A549 (cell line): Measurements from ENCODE around the gene CAVIN1.

Source experiments
- CBX2 ChIP-seq: fragments of 200-600 bp; sonication (generic); IDR thresholded peaks from 2 replicates; pipeline ENCODE4 v1.6.1; 2016; ENCODE audit warnings: low read depth, mild to moderate bottlenecking, borderline replicate concordance
- CBX8 ChIP-seq: fragments of 200-600 bp; sonication (generic); IDR thresholded peaks from 2 replicates; pipeline ENCODE4 v1.6.1; 2016
- EHMT2 ChIP-seq: fragments of 200-600 bp; sonication (generic); IDR thresholded peaks from 2 replicates; pipeline ENCODE4 v1.6.1; 2016; ENCODE audit warnings: antibody characterized with exemption, low read depth, mild to moderate bottlenecking, moderate library complexity
- EP300 ChIP-seq, 2 experiments: fragments of >200 bp; sonication (Bioruptor Twin); formaldehyde crosslinking; IDR thresholded peaks; 2 replicates in 1 of 2; 3 replicates in 1 of 2; pipeline ENCODE4 v1.6.1; 2016 to 2017
- FOSB ChIP-seq: fragments of 250-450 bp; sonication (Bioruptor Pico); IDR thresholded peaks from 2 replicates; pipeline ENCODE4 v1.5.0; 2020; ENCODE audit warnings: mild to moderate bottlenecking, moderate library complexity
- FOSL2 ChIP-seq, 2 experiments: fragments of 450-650 bp in 1 of 2; fragments of >200 bp in 1 of 2; sonication (Bioruptor Twin) in 1 of 2; formaldehyde crosslinking; IDR thresholded peaks; 2 replicates each; pipeline versions ENCODE4 v1.5.0 to v1.6.1; 2016 to 2020; ENCODE audit warnings: mild to moderate bottlenecking in 1 of 2, moderate library complexity in 1 of 2
- HOXA7 ChIP-seq: fragments of 250-450 bp; sonication (Bioruptor Pico); IDR thresholded peaks from 2 replicates; pipeline ENCODE4 v1.5.0; 2020; ENCODE audit warnings: mild to moderate bottlenecking, moderate library complexity
- MAZ ChIP-seq: fragments of 150-350 bp; IDR thresholded peaks from 2 replicates; pipeline ENCODE4 v1.6.1; 2014; ENCODE audit warnings: antibody characterized with exemption, low read depth, low read length, borderline replicate concordance
- POLR2A ChIP-seq: IDR thresholded peaks from 2 replicates; pipeline ENCODE4 v1.6.1; 2012; ENCODE audit warnings: mild to moderate bottlenecking, low read length
- RFX5 ChIP-seq: fragments of 450-650 bp; IDR thresholded peaks from 2 replicates; pipeline ENCODE4 v1.7.1; 2014; ENCODE audit warnings: antibody characterized with exemption, mild to moderate bottlenecking, moderate library complexity
- ZSCAN20 ChIP-seq: fragments of 250-450 bp; sonication (Bioruptor Pico); IDR thresholded peaks from 2 replicates; pipeline ENCODE4 v1.8.0; 2022; ENCODE audit warnings: mild to moderate bottlenecking, moderate library complexity
- TF ChIP-seq, protein P1 (sequence below): fragments of >200 bp; sonication (Bioruptor Twin); formaldehyde crosslinking; IDR thresholded peaks from 3 replicates; pipeline ENCODE4 v1.5.1; 2016
- TF ChIP-seq, protein P2 (sequence below): fragments of 200-600 bp; sonication (generic); IDR thresholded peaks from 2 replicates; pipeline ENCODE4 v1.6.1; 2016; ENCODE audit warnings: antibody characterized with exemption, mild to moderate bottlenecking, moderate library complexity
- TF ChIP-seq, protein P3 (sequence below): fragments of 450-650 bp; IDR thresholded peaks from 2 replicates; pipeline ENCODE4 v1.6.1; 2014; ENCODE audit warnings: antibody characterized with exemption

DNA sequence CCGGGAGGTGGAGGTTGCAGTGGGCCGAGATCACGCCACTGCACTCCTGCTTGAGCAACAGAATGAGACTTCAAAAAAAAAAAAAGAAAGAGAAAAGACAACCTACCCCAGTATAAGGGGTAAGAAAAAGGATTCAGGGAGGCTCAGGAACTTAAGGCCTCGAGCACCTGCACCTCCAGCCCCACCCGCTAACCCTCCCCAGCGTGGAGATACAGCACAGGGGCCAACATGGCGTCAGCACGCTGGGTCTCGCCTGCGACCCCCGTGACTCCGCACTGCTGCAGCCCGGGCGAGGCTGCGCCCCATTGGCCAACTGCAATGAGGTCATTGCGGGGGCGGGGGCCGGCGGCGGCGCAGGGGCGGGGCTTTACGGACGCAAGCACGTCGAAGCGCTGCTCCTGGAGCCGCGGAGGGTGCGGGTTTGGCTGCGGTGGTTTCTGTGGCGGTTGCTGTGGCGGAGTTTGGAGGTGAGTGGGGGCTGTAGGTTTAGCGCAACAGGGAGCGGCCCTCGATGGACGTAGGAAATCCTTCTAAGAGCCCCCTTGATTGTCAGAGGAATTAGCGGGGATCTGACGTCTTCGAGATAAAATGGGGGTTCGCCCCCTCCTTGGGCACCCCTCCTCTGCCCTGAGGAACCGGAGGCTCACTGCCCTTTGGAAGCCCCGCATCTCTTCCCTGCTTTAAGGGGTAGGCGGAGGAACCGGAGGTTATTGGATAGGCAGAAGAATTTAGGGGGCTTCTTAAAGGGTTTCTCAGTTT is 35.6 kb upstream of the CAVIN1 start, which contains the start of gene ATP6V0A1:
- TF ChIP-seq FOSB (CRISPR knock-in tag) (no peak), CBX2 (no peak), POLR2A (peak; percentile 80), FOSL2 (IDR thresholded peaks at IDR 0.05) (no peak), FOSL2 (CRISPR knock-in tag; IDR thresholded peaks at IDR 0.05) (peak; percentile 19; the same call in 1 of the 2 replicates), ZSCAN20 (CRISPR knock-in tag) (no peak), HOXA7 (CRISPR knock-in tag) (no peak), CBX8 (no peak), EHMT2 (no peak), MAZ (peak; percentile 87), EP300 (IDR thresholded peaks at IDR 0.05) (no peak), RFX5 (no peak)
- TF ChIP-seq, protein P1, sequence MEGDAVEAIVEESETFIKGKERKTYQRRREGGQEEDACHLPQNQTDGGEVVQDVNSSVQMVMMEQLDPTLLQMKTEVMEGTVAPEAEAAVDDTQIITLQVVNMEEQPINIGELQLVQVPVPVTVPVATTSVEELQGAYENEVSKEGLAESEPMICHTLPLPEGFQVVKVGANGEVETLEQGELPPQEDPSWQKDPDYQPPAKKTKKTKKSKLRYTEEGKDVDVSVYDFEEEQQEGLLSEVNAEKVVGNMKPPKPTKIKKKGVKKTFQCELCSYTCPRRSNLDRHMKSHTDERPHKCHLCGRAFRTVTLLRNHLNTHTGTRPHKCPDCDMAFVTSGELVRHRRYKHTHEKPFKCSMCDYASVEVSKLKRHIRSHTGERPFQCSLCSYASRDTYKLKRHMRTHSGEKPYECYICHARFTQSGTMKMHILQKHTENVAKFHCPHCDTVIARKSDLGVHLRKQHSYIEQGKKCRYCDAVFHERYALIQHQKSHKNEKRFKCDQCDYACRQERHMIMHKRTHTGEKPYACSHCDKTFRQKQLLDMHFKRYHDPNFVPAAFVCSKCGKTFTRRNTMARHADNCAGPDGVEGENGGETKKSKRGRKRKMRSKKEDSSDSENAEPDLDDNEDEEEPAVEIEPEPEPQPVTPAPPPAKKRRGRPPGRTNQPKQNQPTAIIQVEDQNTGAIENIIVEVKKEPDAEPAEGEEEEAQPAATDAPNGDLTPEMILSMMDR = no peak
- TF ChIP-seq, protein P2, sequence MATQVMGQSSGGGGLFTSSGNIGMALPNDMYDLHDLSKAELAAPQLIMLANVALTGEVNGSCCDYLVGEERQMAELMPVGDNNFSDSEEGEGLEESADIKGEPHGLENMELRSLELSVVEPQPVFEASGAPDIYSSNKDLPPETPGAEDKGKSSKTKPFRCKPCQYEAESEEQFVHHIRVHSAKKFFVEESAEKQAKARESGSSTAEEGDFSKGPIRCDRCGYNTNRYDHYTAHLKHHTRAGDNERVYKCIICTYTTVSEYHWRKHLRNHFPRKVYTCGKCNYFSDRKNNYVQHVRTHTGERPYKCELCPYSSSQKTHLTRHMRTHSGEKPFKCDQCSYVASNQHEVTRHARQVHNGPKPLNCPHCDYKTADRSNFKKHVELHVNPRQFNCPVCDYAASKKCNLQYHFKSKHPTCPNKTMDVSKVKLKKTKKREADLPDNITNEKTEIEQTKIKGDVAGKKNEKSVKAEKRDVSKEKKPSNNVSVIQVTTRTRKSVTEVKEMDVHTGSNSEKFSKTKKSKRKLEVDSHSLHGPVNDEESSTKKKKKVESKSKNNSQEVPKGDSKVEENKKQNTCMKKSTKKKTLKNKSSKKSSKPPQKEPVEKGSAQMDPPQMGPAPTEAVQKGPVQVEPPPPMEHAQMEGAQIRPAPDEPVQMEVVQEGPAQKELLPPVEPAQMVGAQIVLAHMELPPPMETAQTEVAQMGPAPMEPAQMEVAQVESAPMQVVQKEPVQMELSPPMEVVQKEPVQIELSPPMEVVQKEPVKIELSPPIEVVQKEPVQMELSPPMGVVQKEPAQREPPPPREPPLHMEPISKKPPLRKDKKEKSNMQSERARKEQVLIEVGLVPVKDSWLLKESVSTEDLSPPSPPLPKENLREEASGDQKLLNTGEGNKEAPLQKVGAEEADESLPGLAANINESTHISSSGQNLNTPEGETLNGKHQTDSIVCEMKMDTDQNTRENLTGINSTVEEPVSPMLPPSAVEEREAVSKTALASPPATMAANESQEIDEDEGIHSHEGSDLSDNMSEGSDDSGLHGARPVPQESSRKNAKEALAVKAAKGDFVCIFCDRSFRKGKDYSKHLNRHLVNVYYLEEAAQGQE = no peak
- TF ChIP-seq, protein P3, sequence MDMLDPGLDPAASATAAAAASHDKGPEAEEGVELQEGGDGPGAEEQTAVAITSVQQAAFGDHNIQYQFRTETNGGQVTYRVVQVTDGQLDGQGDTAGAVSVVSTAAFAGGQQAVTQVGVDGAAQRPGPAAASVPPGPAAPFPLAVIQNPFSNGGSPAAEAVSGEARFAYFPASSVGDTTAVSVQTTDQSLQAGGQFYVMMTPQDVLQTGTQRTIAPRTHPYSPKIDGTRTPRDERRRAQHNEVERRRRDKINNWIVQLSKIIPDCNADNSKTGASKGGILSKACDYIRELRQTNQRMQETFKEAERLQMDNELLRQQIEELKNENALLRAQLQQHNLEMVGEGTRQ = peak; percentile 21; the same call in 1 of the 2 replicates
